Astrocyte of the cerebellum (primary cell): Measurements from ENCODE around the gene DNMBP.
"Not testable (repeated sequence)": the region's sequence is repeated elsewhere in the genome, so short reads cannot be mapped to it uniquely, and the experiment has no call there.

ENCODE experiments used
- DNase-seq: peaks from one replicate; pipeline ENCODE4 v3.0.0-alpha.2; 2011; ENCODE audit warnings: low read depth
- H3K4me3 ChIP-seq: 2 replicates; pipeline ENCODE4 v1.5.1; 2011; ENCODE audit warnings: mild to moderate bottlenecking, low read depth, low read length, moderate library complexity
- in situ Hi-C: cut with HindIII; loops from 2 replicates; pipeline ENCODE4 v1.10.0; 2017; ENCODE audit warnings: low sequenced_read_pairs
- TF ChIP-seq, protein P1 (sequence below): IDR thresholded peaks from 2 replicates; pipeline ENCODE4 v1.5.1; 2012; ENCODE audit warnings: low read length, low read depth, moderate library complexity, mild to moderate bottlenecking; ENCODE audit errors: missing control alignments

The DNMBP gene

GRCh38 chr10:99937630-99938029 lies 72.1 kb downstream of the DNMBP start:
- no peak for DNase-seq
- in situ Hi-C loops = no loop called here
- no peak overlapping the region for H3K4me3 ChIP-seq
- TF ChIP-seq, protein P1, sequence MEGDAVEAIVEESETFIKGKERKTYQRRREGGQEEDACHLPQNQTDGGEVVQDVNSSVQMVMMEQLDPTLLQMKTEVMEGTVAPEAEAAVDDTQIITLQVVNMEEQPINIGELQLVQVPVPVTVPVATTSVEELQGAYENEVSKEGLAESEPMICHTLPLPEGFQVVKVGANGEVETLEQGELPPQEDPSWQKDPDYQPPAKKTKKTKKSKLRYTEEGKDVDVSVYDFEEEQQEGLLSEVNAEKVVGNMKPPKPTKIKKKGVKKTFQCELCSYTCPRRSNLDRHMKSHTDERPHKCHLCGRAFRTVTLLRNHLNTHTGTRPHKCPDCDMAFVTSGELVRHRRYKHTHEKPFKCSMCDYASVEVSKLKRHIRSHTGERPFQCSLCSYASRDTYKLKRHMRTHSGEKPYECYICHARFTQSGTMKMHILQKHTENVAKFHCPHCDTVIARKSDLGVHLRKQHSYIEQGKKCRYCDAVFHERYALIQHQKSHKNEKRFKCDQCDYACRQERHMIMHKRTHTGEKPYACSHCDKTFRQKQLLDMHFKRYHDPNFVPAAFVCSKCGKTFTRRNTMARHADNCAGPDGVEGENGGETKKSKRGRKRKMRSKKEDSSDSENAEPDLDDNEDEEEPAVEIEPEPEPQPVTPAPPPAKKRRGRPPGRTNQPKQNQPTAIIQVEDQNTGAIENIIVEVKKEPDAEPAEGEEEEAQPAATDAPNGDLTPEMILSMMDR = no peak

DNA sequence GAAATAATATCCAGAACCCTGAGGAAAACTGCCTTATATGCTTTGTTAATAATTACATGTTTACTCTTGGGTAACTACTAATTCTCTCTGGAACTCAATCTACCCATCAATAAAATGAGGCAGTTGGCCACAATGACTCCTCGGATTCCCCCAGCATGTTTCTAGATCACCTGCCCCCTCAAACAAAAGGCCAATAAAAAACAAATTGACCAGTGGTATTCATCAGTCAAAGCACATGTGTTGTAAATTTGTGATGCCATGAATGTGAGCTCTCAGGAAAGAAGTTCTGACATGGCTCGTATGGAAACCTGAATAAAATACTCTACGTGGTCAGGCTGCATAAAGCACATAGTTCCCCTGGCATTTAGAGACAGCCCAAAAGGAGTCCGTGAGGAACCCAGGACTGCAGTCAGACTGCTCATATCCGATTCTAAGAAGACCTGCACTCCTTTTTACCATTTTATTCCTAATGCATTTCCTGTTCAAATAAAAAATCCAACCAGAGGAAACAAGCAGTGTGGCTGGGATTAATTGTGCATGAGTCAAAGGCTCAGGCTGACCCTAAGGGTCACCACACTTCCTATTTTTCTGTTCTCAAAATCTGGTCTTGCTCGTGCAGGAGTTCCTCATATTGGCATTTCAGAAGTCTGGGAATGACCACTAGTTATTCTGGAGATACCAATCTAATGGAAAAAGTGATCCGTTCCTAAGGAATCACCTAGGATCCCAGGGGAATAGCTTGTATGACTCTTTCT lies 77.4 kb downstream of the DNMBP start:
- H3K4me3 ChIP-seq, in situ Hi-C loops, DNase-seq: not testable (repeated sequence)

GRCh38 chr10:99930731-99931550 lies 78.8 kb downstream of the DNMBP start:
- H3K4me3 ChIP-seq = no peak overlapping the region

DNA sequence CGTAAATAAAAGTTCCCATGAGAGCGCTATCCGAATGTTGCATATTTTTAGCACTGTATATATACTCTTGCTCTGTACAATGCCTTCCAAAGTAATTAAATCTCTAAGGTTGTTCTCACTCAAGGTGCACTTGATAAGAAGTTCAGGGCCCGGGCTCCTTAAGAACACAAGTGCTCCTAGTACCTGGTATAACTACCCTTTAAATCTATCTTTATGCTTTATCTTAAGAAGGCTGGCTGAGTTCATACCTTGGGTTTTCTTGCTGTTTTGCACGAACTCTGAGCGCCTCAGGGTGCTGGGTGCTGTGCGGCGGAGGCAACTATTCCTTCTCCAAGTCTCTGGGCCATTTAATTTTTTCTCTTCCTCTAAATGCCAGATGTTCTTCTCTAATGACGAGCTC lies 80.4 kb downstream of the DNMBP start:
- in situ Hi-C loops = no loop called here
- H3K4me3 ChIP-seq = no peak overlapping the region
- DNase-seq = no peak
- TF ChIP-seq, protein P1 = no peak

More at GRCh38 chr10:99930731-99931550, 78.8 kb downstream of the DNMBP start:
- no peak for DNase-seq
- TF ChIP-seq, protein P1 = no peak
- in situ Hi-C loops = no loop called here

- DNase-seq = no peak
- in situ Hi-C loops = no loop called here
These were observed 81.9 kb downstream of the DNMBP start for GRCh38 chr10:99927721-99928280.

GRCh38 chr10:99926925-99927720 lies 82.6 kb downstream of the DNMBP start:
- DNase-seq = no peak
- in situ Hi-C loops = no loop called here
- TF ChIP-seq, protein P1 = no peak
- H3K4me3 ChIP-seq = no peak overlapping the region

More at GRCh38 chr10:99927721-99928280, 81.9 kb downstream of the DNMBP start:
- TF ChIP-seq, protein P1 = no peak
- H3K4me3 ChIP-seq = no peak overlapping the region
